Stimulated activated CD8-positive, alpha-beta memory T cell treated with anti-CD3 and anti-CD28 coated beads, Interleukin-4, amount 100 ng/mL, for 24 hours (primary cell): ENCODE results near the gene THEMIS.

Experiments used
- DNase-seq: peaks from one replicate; pipeline ENCODE4 v3.0.0-alpha.2; 2020; ENCODE audit warnings: low read depth

The THEMIS gene

DNA sequence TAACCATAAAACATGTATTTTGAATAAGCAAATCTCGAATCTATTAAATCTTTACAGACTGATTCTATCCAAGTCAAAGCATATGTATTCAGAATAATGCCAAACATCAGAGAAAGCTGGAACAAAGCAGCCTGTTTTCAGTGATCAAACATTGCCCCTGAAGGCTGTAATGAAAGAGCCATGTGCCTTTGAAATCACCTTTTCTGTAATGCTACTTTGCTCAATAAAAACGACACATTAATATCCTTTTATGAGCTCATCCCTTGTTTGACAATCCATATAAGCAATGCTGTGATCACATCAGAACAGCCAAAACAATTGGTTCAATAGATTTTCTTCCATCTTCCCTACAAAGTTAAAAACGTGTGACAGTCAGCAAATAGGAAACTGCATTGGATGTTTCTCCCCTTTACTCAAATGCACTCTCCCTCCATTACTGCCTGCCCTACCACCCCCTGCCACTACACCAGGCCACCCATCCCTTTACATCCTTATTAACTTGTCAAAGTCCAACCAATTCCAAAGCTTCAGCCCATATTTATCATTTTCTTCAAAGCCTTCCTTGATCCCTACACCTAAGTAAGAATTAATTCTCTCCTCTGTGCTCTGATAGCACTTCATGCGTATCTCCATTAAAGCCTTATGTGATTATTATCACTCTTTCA, 42.0 kb downstream of the THEMIS start:
- DNase-seq, result no peak

DNA sequence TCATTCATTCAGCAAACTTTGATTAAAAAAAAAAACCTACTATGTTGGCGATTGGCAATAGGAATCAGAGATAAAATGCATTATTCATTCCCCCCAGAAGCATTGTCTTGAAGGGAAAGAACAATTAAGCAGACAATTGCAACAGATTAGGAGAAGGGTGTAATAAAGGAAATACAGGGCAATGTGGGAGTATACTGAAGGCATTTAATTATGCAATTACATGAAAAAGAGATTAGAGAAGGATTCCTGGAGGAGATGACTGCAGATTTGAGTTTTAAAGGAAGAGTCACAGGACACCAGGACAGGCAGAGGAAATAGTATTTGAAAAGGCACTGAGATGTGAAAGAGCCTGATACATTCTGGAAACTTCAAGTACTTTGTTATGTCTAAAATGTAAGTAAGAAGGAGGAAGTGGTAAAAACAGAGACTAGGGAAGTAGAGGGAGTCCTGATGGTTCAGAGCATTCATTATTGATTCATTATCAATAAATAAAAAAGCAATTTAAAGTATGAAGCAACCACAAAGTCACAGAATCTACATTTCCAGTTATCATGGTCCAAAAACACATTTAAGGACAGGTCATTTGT, 43.7 kb downstream of the THEMIS start:
- no peak for DNase-seq

DNA sequence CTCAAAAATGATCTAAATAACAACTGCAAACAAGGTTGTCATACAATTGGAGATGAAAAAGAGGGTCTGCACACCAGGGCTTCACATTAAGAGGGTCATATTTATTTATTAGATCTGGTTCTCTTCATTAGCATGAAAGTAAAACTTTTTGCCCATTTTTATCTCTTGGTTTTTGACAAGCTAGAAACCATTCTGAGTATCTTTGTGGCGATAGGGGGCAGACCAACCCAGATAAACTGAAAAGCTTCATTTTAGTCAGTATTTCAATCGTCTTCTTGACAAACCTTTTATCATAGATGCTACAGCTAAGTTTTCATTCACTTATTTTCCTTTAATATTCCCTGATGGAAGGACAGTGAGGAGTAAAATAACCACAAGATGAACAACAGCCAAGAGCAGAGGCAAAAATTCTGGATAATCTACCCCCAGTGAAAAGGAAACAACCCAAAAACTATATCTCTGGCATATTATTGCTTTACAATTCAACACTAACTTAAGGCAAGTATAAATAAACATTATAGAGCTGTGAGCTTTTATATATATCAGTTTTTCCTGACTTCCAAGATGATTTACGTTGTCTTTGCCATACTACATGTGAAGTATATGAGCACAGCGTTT, 45.2 kb downstream of the THEMIS start:
- peak; percentile 22 for DNase-seq

DNA sequence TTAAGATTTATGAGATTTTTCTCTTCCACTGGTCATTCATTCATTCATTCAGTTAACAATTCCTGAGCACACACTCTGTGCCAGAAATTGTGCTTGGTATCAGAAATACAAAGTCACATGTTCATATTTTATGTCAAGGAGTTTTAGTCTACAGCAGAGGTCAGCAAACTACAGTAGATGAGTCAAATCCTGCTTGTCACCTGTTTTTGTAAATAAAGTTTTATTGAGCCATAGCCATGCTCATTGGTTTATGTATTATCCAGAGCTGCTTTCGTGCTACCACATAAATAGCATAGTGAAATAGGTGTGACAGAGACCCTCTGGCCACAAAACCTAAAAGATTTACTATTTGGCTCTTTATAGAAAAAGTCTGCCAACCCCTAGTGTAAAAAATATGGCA, 46.8 kb downstream of the THEMIS start:
- no peak for DNase-seq

DNA sequence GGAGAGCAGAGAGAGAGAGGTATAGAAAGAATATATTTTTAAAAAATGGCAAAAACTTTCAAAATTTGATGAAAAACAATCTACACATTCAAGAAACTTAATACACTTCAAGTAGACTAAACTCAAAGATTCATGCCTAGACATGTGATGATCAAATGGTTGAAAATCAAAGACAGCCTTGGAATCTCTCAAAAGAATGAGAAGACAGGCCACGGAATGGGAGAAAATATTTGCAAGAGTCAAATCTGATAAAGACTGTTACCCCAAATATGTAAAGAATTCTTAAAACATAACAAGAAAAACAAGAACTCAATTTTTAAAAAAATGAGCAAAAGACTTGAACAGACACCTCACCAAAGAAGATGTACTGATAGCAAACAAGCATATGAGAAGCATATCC, 49.7 kb downstream of the THEMIS start:
- no peak for DNase-seq

DNA sequence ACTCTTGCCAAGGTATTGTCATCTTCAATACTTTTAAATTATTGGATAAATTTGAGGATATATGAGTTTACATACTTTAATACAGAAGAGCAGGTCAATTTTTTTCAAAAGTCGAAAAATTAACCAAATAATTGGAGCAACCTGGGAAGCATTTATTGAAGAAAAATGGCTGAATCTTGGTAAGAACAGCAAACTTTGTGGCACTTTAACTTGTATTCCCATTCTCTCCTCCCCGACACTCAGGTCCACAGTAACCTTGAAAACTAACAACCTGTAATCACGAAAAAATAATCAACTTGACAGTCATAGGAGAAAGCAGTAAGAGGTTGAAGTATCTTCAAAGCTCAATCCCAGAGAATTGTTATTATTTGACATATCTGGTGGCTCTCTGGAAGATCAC, 55.6 kb downstream of the THEMIS start:
- DNase-seq, result no peak

- no peak for DNase-seq
These were observed 56.3 kb downstream of the THEMIS start for GRCh38 chr6:127844529-127844928.

DNA sequence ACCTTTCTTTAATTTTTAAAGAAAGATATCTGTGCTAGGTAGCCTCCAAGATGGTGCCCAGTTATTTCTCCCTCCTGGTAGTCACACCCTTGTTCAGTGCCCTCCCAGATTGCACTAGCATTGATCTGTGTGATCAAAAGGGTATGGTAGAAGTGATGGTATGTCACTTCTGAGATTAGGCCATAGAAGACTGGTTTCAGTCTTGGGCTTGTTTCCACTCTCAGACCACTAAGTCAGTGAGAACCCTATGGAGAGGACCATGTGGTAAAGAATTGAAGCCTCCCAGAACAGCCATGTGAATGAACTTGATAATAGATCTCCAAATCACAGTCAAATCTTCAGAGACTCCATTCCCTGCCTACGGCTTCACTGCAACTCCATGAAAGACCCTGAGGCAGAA, 57.3 kb downstream of the THEMIS start:
- DNase-seq, result no peak

DNA sequence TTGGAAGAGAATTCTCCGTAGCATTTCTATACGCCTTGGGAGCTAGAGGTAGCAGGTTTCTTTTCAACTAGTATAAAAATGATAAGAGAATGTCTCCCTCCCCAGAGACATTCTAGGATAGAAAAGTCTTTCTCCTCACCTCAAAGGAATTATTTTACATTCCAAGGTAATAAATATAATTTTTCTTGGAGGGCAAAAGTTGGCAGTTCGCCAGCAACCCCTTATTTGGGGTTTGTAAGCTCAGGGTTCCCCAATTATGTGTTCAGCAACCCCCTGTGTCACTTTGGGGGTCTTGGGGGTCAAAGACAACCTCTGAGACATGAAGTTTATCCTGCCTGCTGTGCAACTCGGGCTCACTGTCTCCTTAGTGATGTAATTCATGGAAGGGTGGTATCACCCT, 58.3 kb downstream of the THEMIS start:
- DNase-seq, result no peak

- no peak for DNase-seq
These were observed 59.0 kb downstream of the THEMIS start for GRCh38 chr6:127841811-127842210.

- DNase-seq, result no peak
These were observed 66.7 kb downstream of the THEMIS start for GRCh38 chr6:127834136-127834535.

DNA sequence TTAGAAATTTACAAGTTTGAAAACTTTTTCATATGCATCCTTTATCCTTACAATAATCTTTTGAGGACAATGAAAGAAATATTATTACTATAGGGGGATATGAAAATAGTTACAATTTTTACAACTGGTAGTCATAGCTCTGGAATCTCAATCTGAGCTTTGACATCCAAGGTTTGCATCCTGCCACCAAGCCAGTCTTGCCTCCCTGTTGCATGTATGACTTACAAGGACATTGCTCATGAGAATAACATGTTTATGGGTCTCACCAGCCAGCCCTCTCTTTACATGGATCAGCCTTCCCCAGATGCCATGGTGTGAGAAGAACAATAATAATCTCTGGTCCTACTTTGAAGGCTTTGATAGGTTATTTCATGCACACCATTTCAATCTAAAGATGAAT, 67.5 kb downstream of the THEMIS start:
- no peak for DNase-seq

GRCh38 chr6:127832381-127832780, 68.5 kb downstream of the THEMIS start:
- DNase-seq, result no peak

- DNase-seq, result no peak
These were observed 76.8 kb downstream of the THEMIS start for GRCh38 chr6:127824061-127824460.

- no peak for DNase-seq
These were observed 79.4 kb downstream of the THEMIS start for GRCh38 chr6:127821431-127821830.

DNA sequence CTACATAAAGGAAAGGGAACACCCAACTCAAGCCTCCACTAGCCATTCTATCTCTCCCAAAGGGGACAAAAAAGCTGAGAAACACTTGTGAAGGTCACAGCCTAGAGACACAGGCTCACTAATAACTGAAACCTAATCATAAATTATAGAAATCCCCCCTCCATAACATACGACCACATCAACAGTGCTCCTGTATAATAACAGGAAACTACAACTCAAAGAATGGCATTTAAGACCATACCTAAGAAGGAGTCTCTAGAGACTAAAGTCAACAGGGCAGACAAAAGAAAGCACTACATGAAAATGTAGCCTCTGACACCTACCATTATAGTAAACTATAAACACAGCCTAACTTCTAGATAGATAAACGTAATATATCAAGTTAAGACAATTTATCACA, 82.7 kb downstream of the THEMIS start:
- DNase-seq, result no peak

- no peak for DNase-seq
These were observed 84.2 kb downstream of the THEMIS start for GRCh38 chr6:127816643-127817042.

DNA sequence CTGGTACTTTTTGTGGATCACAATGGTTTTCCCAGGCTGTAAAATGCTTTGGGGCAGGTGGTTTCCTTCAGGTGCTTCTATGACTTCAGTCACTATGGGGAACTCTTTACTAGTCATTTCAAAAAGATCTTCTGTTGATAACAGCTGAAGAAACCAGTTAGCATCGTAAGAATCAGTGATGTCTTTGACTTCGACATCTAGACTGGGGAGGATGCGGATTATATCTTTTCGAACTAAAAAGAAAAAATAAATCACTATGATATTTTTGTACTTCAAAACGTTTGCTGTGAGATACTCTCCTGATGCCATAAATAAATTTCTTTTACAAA, 87.2 kb downstream of the THEMIS start:
- DNase-seq, result no peak

DNA sequence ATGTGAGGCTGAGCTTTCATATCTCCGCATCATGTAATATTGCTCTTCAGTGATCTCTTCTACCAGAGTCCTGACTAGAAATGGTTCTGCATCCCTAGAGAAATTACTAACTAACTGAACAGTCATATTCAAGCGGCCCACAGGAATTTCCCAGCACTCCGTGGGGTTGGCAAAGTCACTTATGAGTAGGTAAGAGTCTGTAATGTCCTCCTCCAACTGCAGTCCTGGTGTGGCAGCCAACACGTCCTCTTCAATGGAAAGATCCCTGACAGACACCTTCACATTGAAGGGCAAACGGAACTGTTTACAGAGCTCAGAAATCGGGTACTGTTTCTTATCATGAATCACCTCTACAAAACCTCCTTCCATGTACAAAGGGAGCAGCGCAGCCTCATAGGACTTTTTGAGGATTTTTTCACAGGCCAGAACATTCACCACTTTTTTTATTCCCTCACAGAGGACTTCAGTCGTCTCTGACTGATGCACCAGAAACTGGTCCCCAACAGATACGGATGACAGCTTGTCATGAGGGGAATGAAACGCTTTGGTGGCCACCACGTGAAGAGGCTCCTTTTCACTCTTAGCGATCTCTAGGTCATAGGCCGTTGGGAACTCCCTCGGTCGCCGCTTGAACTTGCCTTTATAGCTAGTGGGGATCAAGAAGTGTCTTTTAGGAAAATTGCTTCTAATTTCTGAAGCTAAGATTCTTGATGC, 87.7 kb downstream of the THEMIS start:
- peak; percentile 11 for DNase-seq

GRCh38 chr6:127811900-127812570, 88.8 kb downstream of the THEMIS start:
- peak; percentile 2 for DNase-seq

DNA sequence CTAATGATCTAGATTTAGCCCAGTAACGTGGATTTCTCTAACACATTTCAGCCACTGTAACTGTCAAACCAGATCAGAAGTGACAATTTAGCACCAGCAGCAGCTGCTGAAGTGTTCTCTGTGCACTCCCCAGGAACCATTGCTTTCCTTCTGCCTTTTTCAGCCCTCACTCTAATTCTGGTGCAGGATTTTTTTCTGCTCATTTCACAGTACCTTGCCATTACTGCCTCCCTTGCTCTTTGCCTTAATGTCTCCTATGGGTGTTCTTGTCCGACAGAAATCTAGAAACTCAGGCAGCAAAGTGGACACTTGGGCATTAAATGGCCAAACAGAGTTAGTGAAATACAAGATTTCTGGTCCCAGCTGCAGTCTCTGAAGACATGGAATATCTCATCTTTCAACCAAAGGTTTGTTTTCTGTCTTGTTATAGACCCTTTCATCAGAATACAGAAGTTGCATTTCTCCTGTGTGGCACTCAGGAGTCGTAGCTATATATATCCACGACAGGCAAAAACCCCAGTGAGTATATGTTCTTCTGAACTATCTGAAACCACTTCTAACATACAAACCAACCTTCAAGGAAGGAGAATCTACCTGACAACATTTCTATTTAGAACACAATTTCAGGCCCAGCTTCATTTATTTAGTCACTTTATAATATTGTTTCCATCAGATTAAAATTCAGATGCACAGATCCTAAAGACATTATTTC, 92.9 kb downstream of the THEMIS start:
- DNase-seq, result no peak

DNA sequence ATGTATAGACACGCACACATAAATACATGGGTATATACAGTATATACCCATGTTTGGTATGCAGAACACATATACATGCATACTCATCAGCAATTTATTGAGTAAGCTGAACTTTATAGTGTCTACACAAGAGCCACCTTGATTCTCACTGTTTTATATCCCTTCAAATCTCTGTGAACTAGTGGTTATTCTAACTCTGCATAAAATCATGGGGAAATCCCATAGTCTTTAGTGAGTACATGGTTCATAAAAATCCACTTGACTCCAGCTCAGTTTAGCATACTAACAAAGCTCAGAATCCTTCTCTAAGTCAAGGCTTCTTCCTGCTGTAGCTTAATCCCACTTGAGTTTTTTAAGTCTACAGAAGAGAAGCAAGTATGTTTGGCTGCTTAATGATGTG, 104.1 kb downstream of the THEMIS start:
- no peak for DNase-seq
